Measurements from ENCODE around the gene ZDHHC4.

DNA sequence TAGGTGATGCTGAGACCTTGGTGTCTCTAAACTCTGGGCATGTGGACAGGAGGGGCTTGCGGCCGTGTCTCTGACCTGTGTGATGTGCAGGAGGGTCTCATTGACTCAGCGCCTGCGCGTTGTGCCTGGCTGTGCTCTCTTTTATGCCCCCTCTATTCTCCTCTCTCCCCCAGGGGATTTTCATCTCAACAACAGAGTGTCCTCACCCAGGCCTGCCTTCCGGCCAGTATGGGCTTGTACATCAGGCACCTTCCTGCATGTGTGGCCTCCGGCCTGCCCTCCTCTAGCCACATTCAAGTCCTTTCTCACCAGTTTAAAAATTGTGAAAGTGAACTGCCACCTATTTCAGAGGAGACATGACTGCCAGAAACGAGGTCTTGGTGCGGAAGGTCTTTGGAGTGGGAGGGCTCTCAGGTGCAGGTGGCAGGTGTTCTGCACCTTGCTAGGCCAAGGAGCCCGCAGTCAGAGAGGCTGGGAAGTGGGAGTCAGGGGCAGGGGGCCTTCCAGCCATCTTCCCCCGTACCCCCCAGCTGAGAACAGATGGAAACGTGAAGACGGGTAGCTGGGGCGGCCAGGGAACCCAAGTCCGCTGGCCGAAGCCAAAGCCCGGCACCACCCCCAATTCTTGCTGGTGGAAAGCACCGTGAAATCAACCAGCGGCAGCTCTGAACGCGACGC, 12.0 kb downstream of the ZDHHC4 start:
- TF ChIP-seq, protein P1, sequence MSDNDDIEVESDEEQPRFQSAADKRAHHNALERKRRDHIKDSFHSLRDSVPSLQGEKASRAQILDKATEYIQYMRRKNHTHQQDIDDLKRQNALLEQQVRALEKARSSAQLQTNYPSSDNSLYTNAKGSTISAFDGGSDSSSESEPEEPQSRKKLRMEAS (IDR thresholded peaks at IDR 0.05; ENCODE audit: low read depth), result no peak
- no peak for TF ChIP-seq SIN3A (IDR thresholded peaks at IDR 0.05; ENCODE audit: borderline replicate concordance, low read depth, low read length)
- TF ChIP-seq GATA2 (CRISPR knock-in tag; IDR thresholded peaks at IDR 0.05), result no peak
- TF ChIP-seq EP300 (IDR thresholded peaks at IDR 0.05; ENCODE audit: borderline replicate concordance in 1 of 2, low read depth in 1 of 2, low read length in 1 of 2), result no peak
- TF ChIP-seq, protein P2, sequence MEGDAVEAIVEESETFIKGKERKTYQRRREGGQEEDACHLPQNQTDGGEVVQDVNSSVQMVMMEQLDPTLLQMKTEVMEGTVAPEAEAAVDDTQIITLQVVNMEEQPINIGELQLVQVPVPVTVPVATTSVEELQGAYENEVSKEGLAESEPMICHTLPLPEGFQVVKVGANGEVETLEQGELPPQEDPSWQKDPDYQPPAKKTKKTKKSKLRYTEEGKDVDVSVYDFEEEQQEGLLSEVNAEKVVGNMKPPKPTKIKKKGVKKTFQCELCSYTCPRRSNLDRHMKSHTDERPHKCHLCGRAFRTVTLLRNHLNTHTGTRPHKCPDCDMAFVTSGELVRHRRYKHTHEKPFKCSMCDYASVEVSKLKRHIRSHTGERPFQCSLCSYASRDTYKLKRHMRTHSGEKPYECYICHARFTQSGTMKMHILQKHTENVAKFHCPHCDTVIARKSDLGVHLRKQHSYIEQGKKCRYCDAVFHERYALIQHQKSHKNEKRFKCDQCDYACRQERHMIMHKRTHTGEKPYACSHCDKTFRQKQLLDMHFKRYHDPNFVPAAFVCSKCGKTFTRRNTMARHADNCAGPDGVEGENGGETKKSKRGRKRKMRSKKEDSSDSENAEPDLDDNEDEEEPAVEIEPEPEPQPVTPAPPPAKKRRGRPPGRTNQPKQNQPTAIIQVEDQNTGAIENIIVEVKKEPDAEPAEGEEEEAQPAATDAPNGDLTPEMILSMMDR (IDR thresholded peaks at IDR 0.05), result no peak
- no peak for TF ChIP-seq JUND (IDR thresholded peaks at IDR 0.05)
